H1 (cell line): ENCODE measurements around the gene STK32C. TPM values are rescaled to one million over a fixed set of nuclear protein-coding genes. Genes with fewer than 3 reads are reported as not detected.
A peak's percentile ranks its signal among the peaks of the same experiment; 100 is the strongest.

ENCODE experiments used
- CTCF ChIA-PET: fragments of 300-600 bp; sonication (Branson Sonifier 250); formaldehyde crosslinking; loops from one replicate; lab custom pipeline; 2021; ENCODE audit not compliant: partially characterized antibody; lab: Charles Lee
- POLR2A ChIA-PET: fragments of 300-600 bp; sonication (Branson Sonifier 250); formaldehyde crosslinking; loops from one replicate; lab custom pipeline; 2021; ENCODE audit warnings: inconsistent platforms; ENCODE audit not compliant: partially characterized antibody; lab: Charles Lee
- DNase-seq, 2 experiments: peaks; one replicate each; pipeline versions ENCODE4 v3.0.0 to v3.0.0-alpha.2; 2010 to 2022; ENCODE audit warnings: low spot score in 2 of 2, low read depth in 1 of 2, mixed read lengths in 1 of 2
- FAIRE-seq: peaks from 2 replicates; lab custom pipeline; 2011; peaks lifted over from hg19 to GRCh38; lab: Jason Lieb, UNC
- H2AFZ ChIP-seq: 2 replicates; pipeline ENCODE4 v1.8.1; 2012; ENCODE audit warnings: low read length, inconsistent platforms
- H2AK5ac ChIP-seq: 2 replicates; pipeline ENCODE4 v1.6.1; 2013; ENCODE audit warnings: low read depth, low read length
- H2BK120ac ChIP-seq: replicated peaks from 2 replicates; pipeline ENCODE3; 2013; ENCODE audit warnings: low read depth, low read length, inconsistent platforms
- H2BK12ac ChIP-seq: 2 replicates; pipeline ENCODE4 v1.6.1; 2013; ENCODE audit warnings: low read depth, low read length
- H2BK15ac ChIP-seq: 2 replicates; pipeline ENCODE4 v1.6.1; 2013; ENCODE audit warnings: low read length
- H2BK20ac ChIP-seq: 2 replicates; pipeline ENCODE4 v1.6.1; 2013; ENCODE audit warnings: low read length
- H2BK5ac ChIP-seq: 2 replicates; pipeline ENCODE4 v1.6.1; 2013; ENCODE audit warnings: low read depth, low read length
- H3K14ac ChIP-seq: 2 replicates; pipeline ENCODE4 v1.6.1; 2013; ENCODE audit warnings: inconsistent platforms; ENCODE audit not compliant: insufficient read length
- H3K18ac ChIP-seq: 2 replicates; pipeline ENCODE4 v1.6.1; 2013; ENCODE audit warnings: low read length; ENCODE audit errors: extremely low read depth
- H3K23ac ChIP-seq: 2 replicates; pipeline ENCODE4 v1.6.1; 2013; ENCODE audit warnings: inconsistent platforms; ENCODE audit not compliant: insufficient read length
- H3K23me2 ChIP-seq: 2 replicates; pipeline ENCODE4 v1.6.1; 2013; ENCODE audit warnings: low read depth, low read length
- H3K27ac ChIP-seq: 2 replicates; pipeline ENCODE4 v1.6.1; 2011; ENCODE audit warnings: low read depth, low read length, inconsistent platforms
- H3K27me3 ChIP-seq, 4 experiments: replicated peaks in 1 of 4; 1 replicate in 1 of 4; 2 replicates in 3 of 4; pipeline versions ENCODE4 v1.6.1 to v1.8.1; 2011 to 2013; ENCODE audit warnings: low read length in 3 of 4, mild to moderate bottlenecking in 3 of 4, inconsistent platforms in 2 of 4, mixed read lengths in 2 of 4, moderate library complexity in 1 of 4; ENCODE audit not compliant: control insufficient read depth in 3 of 4, insufficient read depth in 3 of 4; ENCODE audit errors: extremely low read depth in 1 of 4
- H3K36me3 ChIP-seq, 4 experiments: 2 replicates each; pipeline versions ENCODE4 v1.6.1 to v1.8.1; 2011 to 2013; ENCODE audit warnings: mild to moderate bottlenecking in 4 of 4, low read length in 3 of 4, moderate library complexity in 2 of 4, control low read depth in 1 of 4, inconsistent platforms in 1 of 4; ENCODE audit not compliant: insufficient read depth in 4 of 4, control insufficient read depth in 2 of 4
- H3K4ac ChIP-seq: replicated peaks from 2 replicates; pipeline ENCODE3; 2013; ENCODE audit warnings: low read length, low read depth, mixed read lengths, inconsistent platforms; ENCODE audit not compliant: insufficient read length
- H3K4me1 ChIP-seq, 4 experiments: replicated peaks in 1 of 4; 1 replicate in 1 of 4; 2 replicates in 3 of 4; pipeline versions ENCODE4 v1.6.1 to v1.8.1; 2011 to 2013; ENCODE audit warnings: low read length in 3 of 4, inconsistent platforms in 2 of 4, mixed read lengths in 1 of 4; ENCODE audit not compliant: insufficient read depth in 4 of 4, control insufficient read depth in 3 of 4
- H3K4me2 ChIP-seq, 2 experiments: 2 replicates each; pipeline versions ENCODE4 v1.6.1 to v1.8.1; 2011 to 2013; ENCODE audit warnings: low read depth in 2 of 2, low read length in 2 of 2, control low read depth in 1 of 2, inconsistent platforms in 1 of 2, mild to moderate bottlenecking in 1 of 2; ENCODE audit not compliant: insufficient read depth in 1 of 2
- H3K4me3 ChIP-seq, 4 experiments: fragments of 200-600, 300-600 bp in 1 of 4; sonication (generic), shearing (Covaris generic), sonication (Bioruptor Twin) in 1 of 4; 2 replicates each; pipeline versions ENCODE4 v1.5.1 to v1.8.1; 2011 to 2016; ENCODE audit warnings: low read length in 4 of 4, low read depth in 3 of 4, control low read depth in 2 of 4, inconsistent platforms in 2 of 4, mild to moderate bottlenecking in 2 of 4, mixed read lengths in 1 of 4, moderate library complexity in 1 of 4; ENCODE audit not compliant: insufficient read depth in 2 of 4; ENCODE audit errors: extremely low read depth in 1 of 4
- H3K56ac ChIP-seq: replicated peaks from 2 replicates; pipeline ENCODE3; 2013; ENCODE audit warnings: low read depth, mild to moderate bottlenecking, mixed read lengths, low read length, inconsistent platforms; ENCODE audit not compliant: insufficient read length
- H3K79me1 ChIP-seq: 2 replicates; pipeline ENCODE4 v1.6.1; 2013; ENCODE audit warnings: low read depth, low read length, control low read depth
- H3K79me2 ChIP-seq, 2 experiments: 2 replicates each; pipeline versions ENCODE4 v1.6.1 to v1.8.1; 2012 to 2013; ENCODE audit warnings: low read length in 2 of 2, mild to moderate bottlenecking in 2 of 2, inconsistent platforms in 1 of 2; ENCODE audit not compliant: insufficient read depth in 2 of 2, control insufficient read depth in 1 of 2
- H3K9ac ChIP-seq, 4 experiments: replicated peaks in 1 of 4; 1 replicate in 1 of 4; 2 replicates in 3 of 4; pipeline versions ENCODE4 v1.6.1 to v1.8.1; 2011 to 2013; ENCODE audit warnings: low read depth in 3 of 4, low read length in 3 of 4, control low read depth in 2 of 4, mild to moderate bottlenecking in 2 of 4, moderate library complexity in 2 of 4, inconsistent platforms in 1 of 4; ENCODE audit errors: extremely low read depth in 1 of 4
- H3K9me3 ChIP-seq, 2 experiments: 2 replicates each; pipeline versions ENCODE4 v1.6.1 to v1.8.1; 2012 to 2013; ENCODE audit warnings: mild to moderate bottlenecking in 2 of 2, moderate library complexity in 2 of 2, control low read depth in 1 of 2, inconsistent platforms in 1 of 2, low read depth in 1 of 2, low read length in 1 of 2, mixed read lengths in 1 of 2; ENCODE audit not compliant: insufficient read depth in 2 of 2
- H4K20me1 ChIP-seq, 2 experiments: replicated peaks in 1 of 2; 2 replicates each; pipeline versions ENCODE3 to v1.8.1; 2011 to 2013; ENCODE audit warnings: inconsistent platforms in 2 of 2, low read length in 2 of 2, mild to moderate bottlenecking in 1 of 2; ENCODE audit not compliant: insufficient read depth in 2 of 2, control insufficient read depth in 1 of 2
- H4K5ac ChIP-seq: 2 replicates; pipeline ENCODE4 v1.6.1; 2013; ENCODE audit warnings: low read length, low read depth, mixed read lengths, inconsistent platforms; ENCODE audit not compliant: insufficient read length
- H4K8ac ChIP-seq: 2 replicates; pipeline ENCODE4 v1.8.0; 2013; ENCODE audit warnings: mild to moderate bottlenecking, moderate library complexity, low read length, inconsistent platforms; ENCODE audit not compliant: insufficient read depth; ENCODE audit errors: extremely low read depth
- H4K91ac ChIP-seq: replicated peaks from 2 replicates; pipeline ENCODE3; 2013; ENCODE audit warnings: low read length, mixed read lengths, inconsistent platforms; ENCODE audit not compliant: insufficient read length
- ASH2L ChIP-seq: fragments of 200-600, 300-600 bp; sonication (generic); IDR thresholded peaks from one replicate; pipeline ENCODE4 v1.7.1; 2017; ENCODE audit warnings: low read length
- CBX5 ChIP-seq: fragments of 300-800, 300-1000 bp; sonication (generic); IDR thresholded peaks from 2 replicates; pipeline ENCODE4 v1.7.1; 2016; ENCODE audit warnings: antibody characterized with exemption, low read length, low read depth
- CHD1 ChIP-seq: IDR thresholded peaks from 2 replicates; pipeline ENCODE4 v1.6.1; 2012; ENCODE audit warnings: low read depth, low read length, improper control_type of control experiment
- FOSL1 ChIP-seq: IDR thresholded peaks from 2 replicates; pipeline ENCODE4 v1.6.1; 2011; ENCODE audit warnings: mild to moderate bottlenecking, low read depth, low read length, moderate library complexity; ENCODE audit not compliant: insufficient read depth
- JUND ChIP-seq: IDR thresholded peaks from 2 replicates; pipeline ENCODE4 v1.6.1; 2011; ENCODE audit warnings: mild to moderate bottlenecking, improper control_type of control experiment, low read length
- KDM4A ChIP-seq: IDR thresholded peaks from one replicate; pipeline ENCODE4 v1.7.1; 2012; ENCODE audit warnings: low read depth, mild to moderate bottlenecking, moderate library complexity, low read length, inconsistent platforms; ENCODE audit not compliant: severe bottlenecking
- NANOG ChIP-seq: IDR thresholded peaks from 2 replicates; pipeline ENCODE4 v1.6.1; 2011; ENCODE audit warnings: low read length, low read depth, mild to moderate bottlenecking, inconsistent platforms; ENCODE audit not compliant: insufficient read depth, poor library complexity, severe bottlenecking
- NRF1 ChIP-seq: IDR thresholded peaks from 2 replicates; pipeline ENCODE4 v1.6.1; 2011; ENCODE audit warnings: mild to moderate bottlenecking, low read depth, low read length, improper control_type of control experiment
- SIX5 ChIP-seq: IDR thresholded peaks from 2 replicates; pipeline ENCODE4 v1.6.1; 2011; ENCODE audit warnings: mild to moderate bottlenecking, low read depth, low read length
- TAF7 ChIP-seq: optimal IDR thresholded peaks from 2 replicates; pipeline ENCODE3; 2011; ENCODE audit warnings: low read depth, mild to moderate bottlenecking, inconsistent platforms, low read length, moderate library complexity, borderline replicate concordance
- TCF12 ChIP-seq: IDR thresholded peaks from 2 replicates; pipeline ENCODE4 v1.6.1; 2011; ENCODE audit warnings: low read depth, mild to moderate bottlenecking, low read length
- WGBS, 2 experiments: shearing (Covaris generic) in 1 of 2; methylation state at CpG; one replicate each; pipeline versions ENCODE4 v1.1.6 to v1.1.7; 2013 to 2015; ENCODE audit warnings: low lambda C conversion rate in 2 of 2, mixed read lengths in 2 of 2, inconsistent platforms in 1 of 2, low coverage in 1 of 2, missing lambda C conversion rate in 1 of 2; ENCODE audit not compliant: insufficient replicate concordance in 2 of 2, insufficient coverage in 1 of 2, insufficient read length in 1 of 2; ENCODE audit errors: extremely low coverage in 1 of 2, missing lambda C conversion rate in 1 of 2; 5-methylcytosine and 5-hydroxymethylcytosine counted together
- polyA plus RNA-seq, 7 experiments: library from polyadenylated mRNA; depleted of rRNA in 3 of 7; stranded (reverse) in 5 of 7; unstranded in 2 of 7; fragments of >200 nt in 5 of 7; fragments of 200-250 nt in 2 of 7; gene quantifications; 1 replicate in 5 of 7; 2 replicates in 1 of 7; 4 replicates in 1 of 7; pipeline versions ENCODE4 v1.2.1 to v1.2.3, GENCODE V29; 2011 to 2013; ENCODE audit warnings: missing spikeins in 2 of 7, mixed read lengths in 2 of 7
- total RNA-seq: library from RNA; stranded (reverse); fragmentation: NEBNext Ultra II Directional; extraction: Animal tissue kit (Norgen Biotek cat#: 25700); gene quantifications from 2 replicates; pipeline ENCODE4 v1.2.1, GENCODE V29; 2021

Gene STK32C
- total and polyA plus RNA-seq, 2 of the 8 experiments (the other 6 are each of a cell fraction or from before 2014, with no cell fraction given), result 10.6 to 15.6 TPM

- Histone ChIP-seq H3K4me1 (peaks cover 0 to 5% (median 0%) of the 10 kb centered on the region in 4 experiments; a peak in 1 of 7 replicates), H2AK5ac (no peak overlapping the region), H3K23me2 (no peaks in the 10 kb centered on the region), H2BK120ac (no peak overlapping the region), H4K8ac (peak overlapping the region; percentile 85), H2BK5ac (no peak overlapping the region), H4K20me1 (peaks cover 0 to 3% of the 10 kb centered on the region in 2 experiments), H3K36me3 (no peaks in the 10 kb centered on the region; a peak in 1 of 8 replicates), H3K56ac (no peak overlapping the region), H3K4ac (no peak overlapping the region), H3K23ac (no peak overlapping the region), H2AFZ (no peak overlapping the region), H4K91ac (no peak overlapping the region), H3K9ac (no peak overlapping the region), H2BK20ac (no peak overlapping the region), H3K9me3 (peaks cover 4 to 8% of the 10 kb centered on the region in 2 experiments; a peak in 1 of 4 replicates), H3K18ac (no peak overlapping the region), H2BK12ac (no peak overlapping the region), H2BK15ac (no peak overlapping the region), H4K5ac (no peak overlapping the region), H3K27me3 (no peaks in the 10 kb centered on the region; a peak in 1 of 7 replicates), H3K27ac (no peak overlapping the region), H3K4me3 (no peak overlapping the region), H3K79me1 (no peaks in the 10 kb centered on the region; the same call in 1 of the 2 replicates), H3K14ac (no peak overlapping the region), H3K4me2 (no peak overlapping the region), H3K79me2 (no peaks in the 10 kb centered on the region)
- FAIRE-seq (no peak), DNase-seq (no peak)
- 90% methylated on average over 27 of the region's 32 CpGs; no CpG with 5 or more reads in 1 of the 2 experiments for WGBS, 2 experiments
- TF ChIP-seq CHD1, result no peak
- TF ChIP-seq NANOG, result no peak
- no peak for TF ChIP-seq FOSL1
- TF ChIP-seq SIX5, result no peak
- TF ChIP-seq TAF7, result no peak
- no peak for TF ChIP-seq CBX5
- TF ChIP-seq KDM4A, result no peak
- no peak for TF ChIP-seq ASH2L
- no peak for TF ChIP-seq JUND
- TF ChIP-seq TCF12, result no peak
- TF ChIP-seq NRF1, result no peak
- CTCF ChIA-PET, result interaction anchor here (0.8 to 1.7 kb wide), 5 partner anchors 12 to 97 kb away, joined by 3 to 6 read pairs (median 3); no protein-coding TSS in a partner anchor
- POLR2A ChIA-PET, result no interaction called here
Measured at GRCh38 chr10:132264966-132265889, 42.5 kb downstream of the STK32C start.
